HPDE6-E6E7 (cell line): ENCODE measurements around the gene CCDC57.
"Not testable (repeated sequence)": the region's sequence is repeated elsewhere in the genome, so short reads cannot be mapped to it uniquely, and the experiment has no call there.

Experiments
- DNase-seq: peaks from one replicate; pipeline ENCODE4 v3.0.0; 2011; ENCODE audit warnings: missing footprints; ENCODE audit errors: extremely low spot score

Gene CCDC57

GRCh38 chr17:82212331-82213250 lies at the start of gene CCDC57:
CCDC57 (minus strand) TSS chr17:82212842; CDS start chr17:82201944, 10,898 bp downstream.
- DNase-seq = peak; percentile 80

DNA sequence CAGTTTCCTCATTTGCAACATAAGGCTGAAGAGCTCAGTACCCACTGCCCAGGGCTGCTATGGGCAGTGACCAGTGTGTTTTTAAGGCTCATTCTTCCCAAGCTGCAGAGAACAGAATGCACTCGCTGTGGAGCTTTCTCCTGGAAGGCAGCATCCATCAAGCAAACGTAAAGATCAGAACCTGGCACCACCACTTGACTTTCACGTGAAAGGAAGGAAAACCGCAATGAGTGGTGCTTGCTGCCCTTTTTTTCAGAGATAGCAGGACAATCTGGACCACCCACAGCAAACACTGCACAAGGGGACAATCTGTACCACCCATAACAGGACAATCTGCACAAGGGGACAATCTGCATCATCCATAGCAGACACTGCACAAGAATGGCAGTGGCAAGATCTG lies 49.7 kb upstream of the CCDC57 start:
- DNase-seq = no peak

DNA sequence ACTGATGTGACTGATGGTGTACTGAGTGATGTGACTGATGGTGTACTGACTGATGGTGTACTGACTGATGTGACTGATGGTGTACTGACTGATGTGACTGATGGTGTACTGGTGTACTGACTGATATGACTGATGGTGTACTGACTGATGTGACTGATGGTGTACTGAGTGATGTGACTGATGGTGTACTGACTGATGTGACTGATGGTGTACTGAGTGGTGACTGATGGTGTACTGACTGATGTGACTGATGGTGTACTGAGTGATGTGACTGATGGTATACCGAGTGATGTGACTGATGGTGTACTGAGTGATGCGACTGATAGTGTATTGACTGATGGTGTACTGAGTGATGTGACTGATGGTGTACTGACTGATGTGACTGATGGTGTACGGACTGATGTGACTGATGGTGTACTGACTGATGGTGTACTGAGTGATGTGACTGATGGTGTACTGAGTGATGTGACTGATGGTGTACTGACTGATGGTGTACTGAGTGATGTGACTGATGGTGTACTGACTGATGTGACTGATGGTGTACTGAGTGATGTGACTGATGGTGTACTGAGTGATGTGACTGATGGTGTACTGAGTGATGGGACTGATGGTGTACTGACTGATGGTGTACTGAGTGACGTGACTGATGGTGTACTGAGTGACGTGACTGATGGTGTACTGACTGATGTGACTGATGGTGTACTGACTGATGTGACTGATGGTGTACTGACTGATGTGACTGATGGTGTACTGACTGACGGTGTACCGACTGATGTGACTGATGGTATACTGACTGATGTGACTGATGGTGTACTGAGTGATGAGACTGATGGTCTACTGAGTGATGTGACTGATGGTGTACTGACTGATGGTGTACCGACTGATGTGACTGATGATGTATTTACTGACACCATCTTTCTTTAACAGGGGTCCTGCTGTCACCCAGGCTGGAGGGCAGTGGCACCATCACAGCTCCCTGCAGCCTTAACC lies 47.6 kb upstream of the CCDC57 start:
- DNase-seq = not testable (repeated sequence)

GRCh38 chr17:82258555-82258954 lies 45.9 kb upstream of the CCDC57 start:
- DNase-seq = no peak

DNA sequence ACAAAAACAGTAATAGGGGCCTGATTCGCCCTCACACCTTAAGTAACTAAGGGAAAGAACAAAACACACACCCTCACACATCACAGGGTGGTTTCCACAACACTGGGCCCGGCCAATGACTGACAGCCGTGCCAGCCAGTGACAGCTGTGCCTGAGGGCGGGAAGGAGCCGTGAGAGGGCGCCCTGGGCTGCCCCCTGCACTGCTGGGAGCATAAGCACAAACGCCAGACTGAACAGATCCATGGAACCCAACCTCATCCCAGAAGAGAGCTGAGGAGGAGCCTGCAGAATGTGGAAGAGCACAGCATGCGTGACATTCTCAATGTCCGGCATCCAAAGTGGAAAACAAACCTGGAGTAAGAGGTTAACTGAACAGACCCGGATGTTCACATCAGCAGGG lies 44.8 kb upstream of the CCDC57 start:
- no peak for DNase-seq

GRCh38 chr17:82256242-82256885 lies 43.7 kb upstream of the CCDC57 start:
- no peak for DNase-seq

DNA sequence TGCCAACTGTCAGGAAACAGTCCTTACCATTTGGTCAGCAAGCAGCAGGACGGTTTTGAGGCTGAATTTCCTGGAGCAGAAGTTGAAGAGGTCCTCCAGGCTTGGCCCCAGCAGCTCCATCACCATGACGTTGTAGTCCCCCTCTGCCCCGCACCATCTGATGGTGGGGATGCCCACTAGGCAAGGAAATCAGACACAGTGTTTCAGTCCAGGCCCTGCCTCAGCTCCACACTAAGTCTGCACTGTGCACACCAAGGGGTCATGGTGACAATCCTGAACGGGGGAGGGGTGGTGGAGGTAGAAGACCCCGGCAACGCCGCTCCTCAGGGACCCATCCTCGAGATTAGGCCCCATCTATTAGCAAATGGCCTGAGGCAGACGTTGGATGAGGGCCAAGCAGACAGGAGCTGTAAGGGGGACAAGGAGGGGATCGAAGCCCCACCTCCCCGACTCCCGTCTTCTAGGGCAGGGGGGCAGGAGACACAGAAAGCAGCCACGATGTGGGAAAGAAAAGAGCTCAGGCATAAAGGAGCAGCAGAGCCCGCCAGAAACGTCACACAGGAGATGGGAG lies 42.8 kb upstream of the CCDC57 start:
- DNase-seq = no peak

DNA sequence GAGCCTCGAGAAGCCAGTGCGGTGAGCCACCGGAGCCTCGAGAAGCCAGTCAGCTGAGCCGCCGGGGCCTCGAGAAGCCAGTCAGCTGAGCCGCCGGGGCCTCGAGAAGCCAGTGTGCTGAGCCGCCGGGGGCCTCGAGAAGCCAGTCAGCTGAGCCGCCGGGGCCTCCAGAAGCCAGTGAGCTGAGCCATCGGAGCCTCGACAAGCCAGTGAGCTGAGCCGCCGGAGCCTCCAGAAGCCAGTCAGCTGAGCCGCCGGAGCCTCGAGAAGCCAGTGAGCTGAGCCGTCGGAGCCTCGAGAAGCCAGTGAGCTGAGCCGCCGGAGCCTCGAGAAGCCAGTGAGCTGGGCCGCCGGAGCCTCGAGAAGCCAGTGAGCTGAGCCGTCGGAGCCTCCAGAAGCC lies 42.1 kb upstream of the CCDC57 start:
- DNase-seq = not testable (repeated sequence)

DNA sequence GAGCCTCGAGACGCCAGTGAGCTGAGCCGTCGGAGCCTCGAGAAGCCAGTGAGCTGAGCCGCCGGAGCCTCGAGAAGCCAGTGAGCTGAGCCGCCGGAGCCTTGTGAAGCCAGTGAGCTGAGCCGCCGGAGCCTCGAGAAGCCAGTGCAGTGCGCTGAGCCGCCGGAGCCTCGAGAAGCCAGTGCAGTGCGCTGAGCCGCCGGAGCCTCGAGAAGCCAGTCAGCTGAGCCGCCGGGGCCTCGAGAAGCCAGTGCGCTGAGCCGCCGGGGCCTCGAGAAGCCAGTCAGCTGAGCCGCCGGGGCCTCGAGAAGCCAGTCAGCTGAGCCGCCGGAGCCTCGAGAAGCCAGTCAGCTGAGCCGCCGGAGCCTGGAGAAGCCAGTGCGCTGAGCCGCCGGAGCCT lies 41.5 kb upstream of the CCDC57 start:
- DNase-seq = not testable (repeated sequence)

- no peak for DNase-seq
Observed at GRCh38 chr17:82253179-82253544, 40.5 kb upstream of the CCDC57 start.

DNA sequence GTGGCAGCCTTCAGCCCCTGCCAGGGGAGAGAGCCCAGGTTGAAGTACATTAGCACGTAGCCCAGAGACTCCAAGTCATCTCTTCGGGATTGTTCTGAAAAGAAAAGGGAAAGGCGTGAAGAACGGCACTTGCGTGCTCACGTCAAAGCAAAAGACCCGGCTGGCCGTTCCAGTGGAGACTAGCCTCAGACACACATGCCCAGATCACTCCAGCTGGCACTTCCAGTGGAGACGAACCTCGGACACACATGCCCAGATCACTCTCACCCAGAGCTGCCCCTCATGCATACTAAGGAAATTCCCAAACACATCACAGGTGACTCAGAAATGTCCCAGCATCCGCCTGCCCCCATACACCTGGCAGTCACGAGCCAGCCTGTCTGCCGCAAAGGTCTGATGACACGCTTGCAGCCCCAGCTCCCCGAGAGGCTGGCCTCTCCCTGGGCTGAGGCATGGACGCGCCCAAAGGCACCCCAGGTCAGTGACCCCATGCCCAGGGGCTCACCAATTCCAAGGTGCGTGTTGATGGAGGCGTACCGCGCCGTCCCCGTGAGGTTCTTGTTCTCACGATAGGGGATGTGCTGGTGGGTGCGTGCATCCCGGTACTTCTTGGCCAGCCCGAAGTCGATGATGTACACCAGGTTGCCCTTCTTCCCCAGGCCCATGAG lies 40.0 kb upstream of the CCDC57 start:
- no peak for DNase-seq

DNA sequence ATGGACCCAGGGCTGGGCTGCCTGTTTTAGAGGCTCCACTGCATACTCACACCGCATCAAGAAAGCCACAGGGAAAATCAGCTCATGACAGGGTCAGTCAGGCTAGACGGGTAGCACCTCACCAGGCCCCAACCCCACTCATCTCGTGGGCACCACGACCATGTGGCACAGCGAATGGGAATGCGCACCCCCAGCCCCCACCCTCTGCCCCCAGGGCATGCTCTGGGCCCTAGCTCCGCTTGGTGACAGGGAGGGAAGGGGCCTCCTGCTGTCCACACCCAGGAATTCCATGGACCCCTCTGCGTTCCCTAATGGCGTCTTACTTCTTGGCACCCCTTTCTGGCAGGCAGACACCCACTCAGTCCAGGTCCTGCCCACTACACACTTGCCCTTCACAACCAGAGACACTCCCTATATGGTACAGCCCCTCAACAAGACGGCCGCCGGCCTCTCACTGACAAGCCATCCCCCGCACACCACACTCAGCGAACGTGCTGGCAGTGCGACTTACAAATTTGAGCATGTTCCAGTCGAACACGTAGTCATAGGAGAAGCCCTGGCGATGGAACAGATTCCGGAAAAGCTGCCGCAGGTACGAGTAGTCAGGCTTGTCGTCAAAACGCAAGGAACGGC lies 38.3 kb upstream of the CCDC57 start:
- DNase-seq = no peak

DNA sequence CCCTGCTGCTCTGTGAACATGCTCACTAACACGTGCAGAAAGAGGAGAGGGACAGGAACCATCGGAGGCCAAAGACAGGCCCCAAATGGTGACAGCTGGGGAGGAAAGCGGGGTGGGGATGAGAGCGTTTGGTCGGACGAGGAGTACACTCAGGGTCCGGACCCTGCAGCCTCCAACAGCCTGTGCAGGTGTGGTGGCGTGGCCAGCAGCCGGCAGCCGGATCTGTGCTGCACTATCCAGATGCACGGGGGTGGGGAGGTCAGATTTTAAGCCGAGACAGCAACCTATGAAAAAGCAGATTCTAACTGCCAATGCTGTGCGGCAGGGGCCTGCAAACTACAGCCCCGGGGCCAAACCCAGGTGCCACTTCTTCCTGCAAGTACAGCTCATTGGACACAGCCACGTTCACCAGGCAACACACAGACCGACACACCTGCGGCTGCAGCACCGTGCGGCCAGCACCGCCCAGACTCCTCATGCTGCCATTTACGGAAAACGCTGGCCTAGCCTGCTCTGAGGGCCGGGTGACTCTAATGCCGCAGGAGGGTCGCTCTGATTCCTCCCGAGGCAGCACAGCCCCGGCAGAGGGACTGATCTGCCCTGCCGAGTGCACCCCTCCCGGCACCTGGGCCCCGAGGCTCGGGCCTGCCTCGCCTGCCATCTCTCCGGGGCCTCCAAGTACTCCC lies 37.4 kb upstream of the CCDC57 start:
- no peak for DNase-seq

DNA sequence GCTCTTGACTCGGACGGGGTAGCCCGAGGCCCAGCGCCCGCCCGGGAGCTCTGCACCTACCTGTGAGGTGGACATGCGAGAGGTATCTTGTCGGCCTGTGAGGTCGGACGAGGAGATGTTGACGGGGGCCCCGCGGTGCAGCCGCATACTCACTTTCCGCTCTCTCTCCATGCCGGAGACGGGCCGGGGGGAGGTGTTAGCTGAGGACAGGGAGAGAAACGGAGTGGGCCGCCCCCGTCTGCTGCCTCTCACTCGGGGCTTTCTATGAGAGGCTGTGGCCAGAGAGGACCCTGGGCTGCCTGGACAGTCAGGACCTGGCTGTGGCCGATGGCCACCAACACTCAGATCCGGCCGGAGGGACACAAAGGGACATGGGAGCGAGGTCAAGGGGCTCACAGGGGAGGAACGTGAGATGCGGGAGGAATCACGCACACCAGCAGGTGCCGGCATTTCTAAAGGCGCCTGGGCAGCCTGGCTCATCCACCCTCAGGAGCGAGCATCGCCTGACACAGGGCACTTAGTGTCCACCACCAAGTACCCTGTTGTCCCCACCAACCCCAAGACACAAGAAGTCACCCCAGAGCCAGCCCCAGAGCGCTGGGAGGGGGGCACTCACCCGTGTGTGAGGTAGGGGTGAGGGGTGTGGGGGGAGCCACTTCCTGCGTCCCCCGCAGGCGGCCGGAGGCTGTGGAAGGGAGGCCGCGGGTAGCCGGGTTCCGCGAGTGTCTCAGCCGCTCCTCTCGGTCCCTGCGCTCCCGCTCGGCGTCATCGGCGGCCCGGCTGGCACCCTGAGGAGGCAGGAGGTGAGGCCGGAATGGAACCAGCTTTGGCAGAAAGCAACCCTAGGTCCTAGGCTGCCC lies 36.4 kb upstream of the CCDC57 start:
- no peak for DNase-seq

GRCh38 chr17:82247856-82248671 lies 35.4 kb upstream of the CCDC57 start:
- DNase-seq = no peak

GRCh38 chr17:82247182-82247823 lies 34.7 kb upstream of the CCDC57 start:
- DNase-seq = no peak

GRCh38 chr17:82246365-82247181 lies 33.9 kb upstream of the CCDC57 start:
- DNase-seq = peak; percentile 92
